Measurements from ENCODE around the gene DDR1. TPM values are rescaled to one million over a fixed set of nuclear protein-coding genes. Genes with fewer than 3 reads are reported as not detected.

DDR1 gene
- polyA plus RNA-seq, 1 donor from 2014 or later = 196 TPM

- Histone ChIP-seq H3K27me3 (ENCODE audit: insufficient read depth, low read depth, low read length) (no peaks in the 10 kb centered on the region), H2AFZ (ENCODE audit: low read depth, low read length) (no peak overlapping the region), H3K79me2 (replicated peaks; ENCODE audit: insufficient read depth, low read length) (no peaks in the 10 kb centered on the region), H3K4me3 (ENCODE audit: low read length) (no peak overlapping the region), H3K36me3 (ENCODE audit: insufficient read depth, low read length) (no peaks in the 10 kb centered on the region), H3K27ac (ENCODE audit: low read length) (no peak overlapping the region), H3K9ac (ENCODE audit: low read length) (no peak overlapping the region), H3K4me2 (ENCODE audit: low read length) (no peak overlapping the region), H3K9me3 (ENCODE audit: low read length) (no peaks in the 10 kb centered on the region), H3K9me2 (ENCODE audit: insufficient read depth, low read length) (no peaks in the 10 kb centered on the region), H3F3A (ENCODE audit: insufficient read depth, low read length, poor library complexity, severe bottlenecking) (no peaks in the 10 kb centered on the region), H4K20me1 (ENCODE audit: insufficient read depth) (no peaks in the 10 kb centered on the region)
- no peak for TF ChIP-seq SMC3 (conservative IDR thresholded peaks at IDR 0.05; ENCODE audit: poor library complexity)
- no peak for TF ChIP-seq POLR2AphosphoS5 (IDR thresholded peaks at IDR 0.05)
- TF ChIP-seq EP300 (conservative IDR thresholded peaks at IDR 0.05; ENCODE audit: poor library complexity, severe bottlenecking) = no peak
- TF ChIP-seq REST (IDR thresholded peaks at IDR 0.05; ENCODE audit: borderline replicate concordance) = no peak
- no peak for TF ChIP-seq CTCF (IDR thresholded peaks at IDR 0.05; ENCODE audit: poor library complexity, severe bottlenecking)
- no peak for TF ChIP-seq EZH2 (IDR thresholded peaks at IDR 0.05; ENCODE audit: borderline replicate concordance, insufficient read depth, low read length, poor library complexity, severe bottlenecking)
- no peak for TF ChIP-seq RAD21 (conservative IDR thresholded peaks at IDR 0.05)
- no peak for TF ChIP-seq MXI1 (conservative IDR thresholded peaks at IDR 0.05; ENCODE audit: poor library complexity, severe bottlenecking)
- no peak for TF ChIP-seq TAF1 (IDR thresholded peaks at IDR 0.05; ENCODE audit: low read depth)
Measured at GRCh38 chr6:30932665-30933365, 48.5 kb downstream of the DDR1 start.

- Histone ChIP-seq H3K36me3 (ENCODE audit: insufficient read depth, low read length) (no peaks in the 10 kb centered on the region), H2AFZ (ENCODE audit: low read depth, low read length) (no peak overlapping the region), H3K4me2 (ENCODE audit: low read length) (no peak overlapping the region), H3K9me3 (ENCODE audit: low read length) (no peaks in the 10 kb centered on the region), H3K9ac (ENCODE audit: low read length) (no peak overlapping the region), H4K20me1 (ENCODE audit: insufficient read depth) (no peaks in the 10 kb centered on the region), H3K9me2 (ENCODE audit: insufficient read depth, low read length) (no peaks in the 10 kb centered on the region), H3K4me3 (ENCODE audit: low read length) (no peak overlapping the region), H3K79me2 (replicated peaks; ENCODE audit: insufficient read depth, low read length) (no peaks in the 10 kb centered on the region), H3F3A (ENCODE audit: insufficient read depth, low read length, poor library complexity, severe bottlenecking) (no peaks in the 10 kb centered on the region), H3K27ac (ENCODE audit: low read length) (no peak overlapping the region), H3K27me3 (ENCODE audit: insufficient read depth, low read depth, low read length) (no peaks in the 10 kb centered on the region)
- TF ChIP-seq REST (IDR thresholded peaks at IDR 0.05; ENCODE audit: borderline replicate concordance) (no peak), CTCF (IDR thresholded peaks at IDR 0.05; ENCODE audit: poor library complexity, severe bottlenecking) (no peak), MXI1 (conservative IDR thresholded peaks at IDR 0.05; ENCODE audit: poor library complexity, severe bottlenecking) (no peak), SMC3 (conservative IDR thresholded peaks at IDR 0.05; ENCODE audit: poor library complexity) (no peak), EP300 (conservative IDR thresholded peaks at IDR 0.05; ENCODE audit: poor library complexity, severe bottlenecking) (no peak), RAD21 (conservative IDR thresholded peaks at IDR 0.05) (no peak), TAF1 (IDR thresholded peaks at IDR 0.05; ENCODE audit: low read depth) (no peak)
Measured at GRCh38 chr6:30935018-30935417, 50.7 kb downstream of the DDR1 start.
